ENCODE results near the gene SAMD9.

DNA sequence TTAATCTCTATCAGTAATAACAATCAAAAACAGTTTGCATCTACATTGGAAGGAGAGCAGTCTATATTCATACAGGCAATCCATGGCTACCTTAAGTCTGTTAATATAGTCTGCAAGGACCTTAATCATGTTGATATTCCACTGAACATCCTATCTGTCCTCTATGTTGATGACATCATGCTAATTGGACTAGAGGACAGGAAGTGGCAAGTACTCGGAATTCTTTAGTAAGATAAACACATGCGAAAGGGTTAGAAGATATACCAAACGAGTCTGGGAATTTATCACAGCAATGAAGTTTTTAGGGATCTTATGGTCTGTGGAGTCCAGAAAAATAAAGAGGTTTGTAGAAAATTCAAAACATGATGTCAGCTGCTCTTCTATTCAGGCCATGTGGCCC lies 41.7 kb upstream of the SAMD9 start:
- TF ChIP-seq, protein P1, sequence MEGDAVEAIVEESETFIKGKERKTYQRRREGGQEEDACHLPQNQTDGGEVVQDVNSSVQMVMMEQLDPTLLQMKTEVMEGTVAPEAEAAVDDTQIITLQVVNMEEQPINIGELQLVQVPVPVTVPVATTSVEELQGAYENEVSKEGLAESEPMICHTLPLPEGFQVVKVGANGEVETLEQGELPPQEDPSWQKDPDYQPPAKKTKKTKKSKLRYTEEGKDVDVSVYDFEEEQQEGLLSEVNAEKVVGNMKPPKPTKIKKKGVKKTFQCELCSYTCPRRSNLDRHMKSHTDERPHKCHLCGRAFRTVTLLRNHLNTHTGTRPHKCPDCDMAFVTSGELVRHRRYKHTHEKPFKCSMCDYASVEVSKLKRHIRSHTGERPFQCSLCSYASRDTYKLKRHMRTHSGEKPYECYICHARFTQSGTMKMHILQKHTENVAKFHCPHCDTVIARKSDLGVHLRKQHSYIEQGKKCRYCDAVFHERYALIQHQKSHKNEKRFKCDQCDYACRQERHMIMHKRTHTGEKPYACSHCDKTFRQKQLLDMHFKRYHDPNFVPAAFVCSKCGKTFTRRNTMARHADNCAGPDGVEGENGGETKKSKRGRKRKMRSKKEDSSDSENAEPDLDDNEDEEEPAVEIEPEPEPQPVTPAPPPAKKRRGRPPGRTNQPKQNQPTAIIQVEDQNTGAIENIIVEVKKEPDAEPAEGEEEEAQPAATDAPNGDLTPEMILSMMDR (IDR thresholded peaks at IDR 0.05 in 4 of 5, conservative IDR thresholded peaks at IDR 0.05 in 1 of 5): no peak
- no peak for TF ChIP-seq POLR2A (IDR thresholded peaks at IDR 0.05)

All from gastrocnemius medialis (tissue), 4 donors.